GM21360 (cell line): Measurements from ENCODE around the gene HYDIN.

Experiments
- ATAC-seq: cut with Tn5 transposase; IDR thresholded peaks from one replicate; pipeline ENCODE4 v1.9.1; 2021; ENCODE audit warnings: mild to moderate bottlenecking, moderate library complexity; ENCODE audit not compliant: unreplicated experiment

HYDIN gene

GRCh38 chr16:70769131-70769530, 461.4 kb downstream of the HYDIN start:
- no peak for ATAC-seq

- no peak for ATAC-seq
These were observed 462.3 kb downstream of the HYDIN start for GRCh38 chr16:70768203-70768580.

GRCh38 chr16:70767377-70768202, 462.9 kb downstream of the HYDIN start:
- no peak for ATAC-seq

GRCh38 chr16:70766658-70767057, 463.9 kb downstream of the HYDIN start:
- ATAC-seq: no peak

- no peak for ATAC-seq
These were observed 464.3 kb downstream of the HYDIN start for GRCh38 chr16:70766176-70766575.

- ATAC-seq: no peak
These were observed 465.0 kb downstream of the HYDIN start for GRCh38 chr16:70765491-70765890.

- ATAC-seq: no peak
These were observed 465.9 kb downstream of the HYDIN start for GRCh38 chr16:70764632-70765031.

GRCh38 chr16:70760221-70760620, 470.3 kb downstream of the HYDIN start:
- ATAC-seq: no peak

GRCh38 chr16:70759666-70760065, 470.9 kb downstream of the HYDIN start:
- no peak for ATAC-seq

- no peak for ATAC-seq
These were observed 471.7 kb downstream of the HYDIN start for GRCh38 chr16:70758786-70759185.
